Activated CD8-positive, alpha-beta T cell treated with anti-CD3 and anti-CD28 coated beads for 36 hours (primary cell): ENCODE measurements around the gene CLIC3. TPM values are rescaled to one million over a fixed set of nuclear protein-coding genes. Genes with fewer than 3 reads are reported as not detected.
A peak's percentile ranks its signal among the peaks of the same experiment; 100 is the strongest.

Experiments used
- ATAC-seq: fragments of 200-7000 bp; cut with Tn5 transposase; one replicate; pipeline ENCODE4 v1.10.0; 2021; ENCODE audit warnings: mild to moderate bottlenecking, moderate library complexity
- CTCF ChIA-PET: fragments of 350-600 bp; sonication (Branson Sonifier 250); formaldehyde crosslinking; loops from one replicate; lab custom pipeline; 2021; ENCODE audit warnings: antibody characterized with exemption; lab: Charles Lee
- POLR2A ChIA-PET: fragments of 350-600 bp; sonication (Branson Sonifier 250); formaldehyde crosslinking; loops from one replicate; lab custom pipeline; 2021; ENCODE audit warnings: antibody characterized with exemption; lab: Charles Lee
- DNase-seq: peaks from one replicate; pipeline ENCODE4 v3.0.0-alpha.2; 2020
- H3K27ac Mint-ChIP-seq: one replicate; pipeline ENCODE4 v1.8.0; 2021; ENCODE audit warnings: mild to moderate bottlenecking, mixed read lengths
- H3K27me3 Mint-ChIP-seq: one replicate; pipeline ENCODE4 v1.8.0; 2021; ENCODE audit warnings: mixed read lengths
- H3K36me3 Mint-ChIP-seq: one replicate; pipeline ENCODE4 v1.8.0; 2021; ENCODE audit warnings: low read depth, mixed read lengths
- H3K4me1 Mint-ChIP-seq: one replicate; pipeline ENCODE4 v1.8.0; 2021; ENCODE audit warnings: low read depth, mixed read lengths
- H3K4me3 Mint-ChIP-seq: one replicate; pipeline ENCODE4 v1.8.0; 2021; ENCODE audit warnings: mild to moderate bottlenecking, moderate library complexity, mixed read lengths
- H3K9me3 Mint-ChIP-seq: one replicate; pipeline ENCODE4 v1.8.0; 2021; ENCODE audit warnings: mixed read lengths
- intact Hi-C: fragments of 100-400 bp; cut with micrococcal nuclease; formaldehyde crosslinking; loops from one replicate; pipeline ENCODE4 v1.10.0; 2022
- total RNA-seq, 2 experiments: library from RNA; stranded (reverse); gene quantifications; one replicate each; pipeline ENCODE4 v1.2.3, GENCODE V29; 2021
- TF ChIP-seq, protein P1 (sequence below): fragments of 200-600 bp; IDR thresholded peaks from one replicate; pipeline ENCODE4 v1.8.0; 2022; ENCODE audit warnings: antibody characterized with exemption, mild to moderate bottlenecking

The CLIC3 gene
- total RNA-seq, 2 experiments from 2014 or later: not detected

DNA sequence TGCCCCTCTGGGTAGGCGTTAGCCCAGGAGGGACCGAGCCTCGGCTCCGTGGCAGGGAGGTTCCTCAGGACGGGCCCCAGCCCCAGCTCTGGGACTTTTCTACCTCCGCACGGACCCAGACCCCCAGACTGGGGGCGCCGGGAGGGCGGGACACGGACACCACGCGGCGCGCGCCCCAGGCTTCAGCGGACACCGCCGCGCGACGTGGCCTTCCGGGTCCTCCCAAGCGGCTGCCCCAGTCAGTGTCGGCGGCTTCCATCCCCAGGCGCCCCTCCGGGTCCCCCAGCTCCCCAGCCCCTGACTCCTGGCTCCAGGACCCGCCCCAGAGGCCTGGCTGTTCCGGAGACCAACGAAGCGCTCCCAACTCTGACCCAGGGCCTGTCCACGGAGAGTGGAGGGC, 10.5 kb downstream of the CLIC3 start:
- TF ChIP-seq, protein P1, sequence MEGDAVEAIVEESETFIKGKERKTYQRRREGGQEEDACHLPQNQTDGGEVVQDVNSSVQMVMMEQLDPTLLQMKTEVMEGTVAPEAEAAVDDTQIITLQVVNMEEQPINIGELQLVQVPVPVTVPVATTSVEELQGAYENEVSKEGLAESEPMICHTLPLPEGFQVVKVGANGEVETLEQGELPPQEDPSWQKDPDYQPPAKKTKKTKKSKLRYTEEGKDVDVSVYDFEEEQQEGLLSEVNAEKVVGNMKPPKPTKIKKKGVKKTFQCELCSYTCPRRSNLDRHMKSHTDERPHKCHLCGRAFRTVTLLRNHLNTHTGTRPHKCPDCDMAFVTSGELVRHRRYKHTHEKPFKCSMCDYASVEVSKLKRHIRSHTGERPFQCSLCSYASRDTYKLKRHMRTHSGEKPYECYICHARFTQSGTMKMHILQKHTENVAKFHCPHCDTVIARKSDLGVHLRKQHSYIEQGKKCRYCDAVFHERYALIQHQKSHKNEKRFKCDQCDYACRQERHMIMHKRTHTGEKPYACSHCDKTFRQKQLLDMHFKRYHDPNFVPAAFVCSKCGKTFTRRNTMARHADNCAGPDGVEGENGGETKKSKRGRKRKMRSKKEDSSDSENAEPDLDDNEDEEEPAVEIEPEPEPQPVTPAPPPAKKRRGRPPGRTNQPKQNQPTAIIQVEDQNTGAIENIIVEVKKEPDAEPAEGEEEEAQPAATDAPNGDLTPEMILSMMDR: no peak
- Mint-ChIP-seq H3K4me1 (no peaks in the 10 kb centered on the region), H3K27ac (no peak overlapping the region), H3K4me3 (no peak overlapping the region), H3K27me3 (peaks cover 11% of the 10 kb centered on the region), H3K36me3 (no peaks in the 10 kb centered on the region), H3K9me3 (no peaks in the 10 kb centered on the region)
- POLR2A ChIA-PET: interaction anchor here (1.0 to 1.1 kb wide), 2 partner anchors 8 to 14 kb away, joined by 3 to 5 read pairs; no protein-coding TSS in a partner anchor
- ATAC-seq: no peak
- intact Hi-C loops: no loop called here
- CTCF ChIA-PET: interaction anchor here (1.0 kb wide), 1 partner anchor 82 kb away, joined by 4 read pairs; no protein-coding TSS in a partner anchor
- DNase-seq: no peak

DNA sequence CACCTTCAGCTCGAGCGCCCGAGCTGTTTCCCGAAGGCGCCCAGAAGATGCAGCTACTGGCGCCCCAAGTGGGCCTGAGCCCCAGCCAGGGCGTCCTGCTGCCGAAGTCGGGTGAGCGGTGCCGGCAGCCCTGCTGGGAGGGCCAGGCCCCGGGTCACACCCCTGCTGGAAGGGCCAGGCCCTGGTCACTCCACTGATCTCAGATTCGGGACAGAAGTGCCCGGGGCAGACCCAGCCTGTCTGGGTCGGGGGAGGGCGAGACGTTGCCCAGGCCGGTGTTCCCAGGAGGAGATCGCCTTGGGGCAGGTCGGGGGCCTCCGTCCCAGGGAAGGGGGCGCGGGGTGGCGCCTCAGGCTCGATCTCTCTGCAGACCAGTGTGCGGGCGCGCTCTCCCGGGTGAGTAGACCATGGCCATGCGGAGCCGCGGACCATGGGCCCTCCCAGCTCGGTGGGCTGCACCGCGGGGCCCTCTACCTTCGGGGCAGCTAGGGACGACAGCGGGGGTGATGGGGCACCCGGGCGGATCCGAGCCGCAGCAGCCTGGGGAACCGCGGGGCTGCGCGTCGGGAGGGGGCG, 11.3 kb downstream of the CLIC3 start:
- POLR2A ChIA-PET: interaction anchor here (0.6 to 1.1 kb wide), 3 partner anchors 9 to 189 kb away, joined by 3 to 5 read pairs (median 3); partner anchors contain the start of gene CCDC183
- ATAC-seq: peak; percentile 31
- H3K4me3 Mint-ChIP-seq: no peak overlapping the region
- no peak overlapping the region for H3K27ac Mint-ChIP-seq
- H3K9me3 Mint-ChIP-seq: no peaks in the 10 kb centered on the region
- H3K27me3 Mint-ChIP-seq: peaks cover 11% of the 10 kb centered on the region
- no peaks in the 10 kb centered on the region for H3K36me3 Mint-ChIP-seq
- intact Hi-C loops: no loop called here
- CTCF ChIA-PET: interaction anchor here (0.7 kb wide), 2 partner anchors 37 to 50 kb away, joined by 3 read pairs; no protein-coding TSS in a partner anchor
- DNase-seq: no peak
- TF ChIP-seq, protein P1: no peak
- H3K4me1 Mint-ChIP-seq: no peaks in the 10 kb centered on the region

DNA sequence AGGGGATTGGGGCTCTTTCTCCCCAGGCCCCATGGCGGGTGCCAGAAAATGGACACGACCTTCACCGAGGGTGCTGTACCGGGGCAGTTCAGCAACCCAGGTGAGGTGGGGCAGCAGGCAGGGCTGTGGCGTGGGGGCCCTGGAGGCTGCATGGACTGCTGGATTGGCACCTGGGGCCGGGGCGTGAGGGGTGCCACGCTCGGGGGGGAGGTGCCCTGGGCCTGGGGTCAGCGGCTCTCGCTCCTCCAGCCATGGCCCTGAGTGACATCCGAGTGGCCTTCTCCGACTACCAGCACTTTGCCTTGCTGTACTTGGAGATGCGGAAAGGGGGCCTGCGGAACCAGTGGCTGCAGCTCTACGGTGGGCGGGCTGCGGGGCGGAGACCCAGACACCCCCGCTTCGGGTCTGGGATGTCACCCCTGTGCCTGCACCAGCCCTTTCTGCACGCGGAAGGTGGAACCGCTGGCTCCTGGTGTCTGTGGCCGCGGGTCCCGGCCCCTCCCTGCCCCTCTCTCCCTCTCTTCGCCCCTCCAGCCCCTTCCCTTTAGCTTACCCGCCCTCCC, 11.8 kb downstream of the CLIC3 start:
- H3K36me3 Mint-ChIP-seq: no peaks in the 10 kb centered on the region
- CTCF ChIA-PET: interaction anchor here (0.7 kb wide), 2 partner anchors 36 to 51 kb away, joined by 3 read pairs; no protein-coding TSS in a partner anchor
- H3K9me3 Mint-ChIP-seq: no peaks in the 10 kb centered on the region

DNA sequence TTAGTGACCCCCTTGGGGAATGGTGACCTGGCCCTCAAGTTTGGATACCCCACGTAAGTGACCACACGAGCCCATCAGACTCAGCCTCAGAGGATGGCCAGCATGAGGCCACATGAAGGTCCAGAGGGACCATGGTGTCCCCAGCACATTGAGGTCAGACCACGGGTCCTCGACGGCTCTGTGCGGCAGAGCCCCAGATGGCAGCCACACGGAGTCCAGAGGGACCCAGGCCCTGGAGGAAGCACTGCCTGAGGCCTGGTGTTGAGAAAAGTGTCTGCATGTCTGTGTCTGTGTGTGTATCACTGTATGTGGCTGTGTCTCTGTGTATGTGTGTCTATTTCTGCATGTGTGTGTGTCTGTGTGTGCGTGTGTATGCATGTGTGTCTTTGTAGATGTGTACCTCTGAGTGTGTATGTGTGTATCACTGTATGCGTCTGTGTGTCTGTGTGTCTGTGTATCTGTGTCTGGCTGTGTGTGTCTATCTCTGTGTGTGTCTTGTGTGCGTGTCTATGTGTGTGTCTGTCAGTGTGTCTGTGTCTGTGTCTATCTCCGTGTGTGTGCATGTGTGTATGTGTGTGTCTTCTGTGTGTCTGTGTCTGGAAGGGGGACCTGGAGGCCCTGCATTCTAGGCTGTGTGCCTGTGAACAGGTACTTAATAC, 12.6 kb downstream of the CLIC3 start:
- ATAC-seq (no peak), DNase-seq (no peak)
- intact Hi-C loops: no loop called here
- Mint-ChIP-seq H3K36me3 (no peaks in the 10 kb centered on the region), H3K4me3 (no peak overlapping the region), H3K4me1 (no peaks in the 10 kb centered on the region), H3K9me3 (no peaks in the 10 kb centered on the region), H3K27ac (no peak overlapping the region), H3K27me3 (peaks cover 11% of the 10 kb centered on the region)
- ChIA-PET CTCF (no interaction called here), POLR2A (no interaction called here)
- TF ChIP-seq, protein P1: no peak

More for the DNA sequence above, 11.8 kb downstream of the CLIC3 start:
- Mint-ChIP-seq H3K4me1 (no peaks in the 10 kb centered on the region), H3K4me3 (no peak overlapping the region), H3K27me3 (peaks cover 11% of the 10 kb centered on the region), H3K27ac (no peak overlapping the region)
- ATAC-seq (no peak), DNase-seq (no peak)
- POLR2A ChIA-PET: interaction anchor here (0.6 to 1.1 kb wide), 2 partner anchors 10 to 188 kb away, joined by 3 to 5 read pairs; partner anchors contain the start of gene CCDC183
- intact Hi-C loops: no loop called here
- TF ChIP-seq, protein P1: no peak

DNA sequence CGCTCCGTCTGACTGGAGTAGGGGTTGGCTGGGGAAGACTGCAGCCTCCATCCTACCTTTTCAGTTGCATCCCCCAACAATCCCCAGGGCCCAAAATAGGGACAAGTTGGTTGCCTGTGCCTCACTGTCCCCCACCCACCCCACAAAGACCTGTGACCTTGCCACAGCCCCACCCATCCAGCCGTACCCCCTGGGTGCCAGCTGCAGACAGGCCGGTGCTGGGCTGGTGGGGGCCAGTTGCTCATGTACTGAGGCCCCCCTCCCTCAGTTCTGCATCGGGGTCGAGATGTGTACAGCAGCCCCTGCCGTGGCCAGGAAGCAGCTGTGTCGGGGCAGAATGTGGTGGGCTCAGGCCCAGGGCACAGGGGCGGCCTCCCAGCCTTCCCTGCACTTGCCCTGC, 13.2 kb downstream of the CLIC3 start:
- no peak for DNase-seq
- no peak for ATAC-seq
- Mint-ChIP-seq H3K4me3 (no peak overlapping the region), H3K27ac (no peak overlapping the region), H3K27me3 (peaks cover 11% of the 10 kb centered on the region), H3K36me3 (no peaks in the 10 kb centered on the region), H3K4me1 (no peaks in the 10 kb centered on the region), H3K9me3 (no peaks in the 10 kb centered on the region)
- ChIA-PET CTCF (no interaction called here), POLR2A (no interaction called here)
- TF ChIP-seq, protein P1: no peak
- intact Hi-C loops: no loop called here
